ENCODE results near the gene AVPR1B. TPM values are rescaled to one million over a fixed set of nuclear protein-coding genes. Genes with fewer than 3 reads are reported as not detected.

Gene AVPR1B
- total RNA-seq, 4 donors from 2014 or later = not detected

- Histone ChIP-seq H3K27ac (no peak overlapping the region), H3K36me3 (no peaks in the 10 kb centered on the region), H3K9me3 (no peaks in the 10 kb centered on the region), H3K4me1 (no peaks in the 10 kb centered on the region), H3K4me3 (no peak overlapping the region), H3K27me3 (peaks cover 18% of the 10 kb centered on the region)
- no peak for TF ChIP-seq POLR2AphosphoS5 (IDR thresholded peaks at IDR 0.05)
- TF ChIP-seq POLR2A (IDR thresholded peaks at IDR 0.05) = no peak
- TF ChIP-seq CTCF (IDR thresholded peaks at IDR 0.05) = no peak
- no peak for TF ChIP-seq EP300 (IDR thresholded peaks at IDR 0.05)
- ATAC-seq = no peak
- WGBS, 2 donors (ENCODE audit: low coverage in 1 of 2) = 50 to 53% methylated on average over 5 to 7 of the region's 7 CpGs
These were observed 13.8 kb upstream of the AVPR1B start for GRCh38 chr1:206131037-206131436.

- Histone ChIP-seq H3K4me3 (no peak overlapping the region), H3K27ac (no peak overlapping the region), H3K36me3 (no peaks in the 10 kb centered on the region), H3K4me1 (no peaks in the 10 kb centered on the region), H3K9me3 (no peaks in the 10 kb centered on the region), H3K27me3 (peaks cover 18% of the 10 kb centered on the region)
- no peak for ATAC-seq
- TF ChIP-seq POLR2A (IDR thresholded peaks at IDR 0.05) (no peak), CTCF (IDR thresholded peaks at IDR 0.05) (no peak), EP300 (IDR thresholded peaks at IDR 0.05) (no peak), POLR2AphosphoS5 (IDR thresholded peaks at IDR 0.05) (no peak)
- 31 to 70% methylated on average over 2 to 4 of the region's 4 CpGs for WGBS, 2 donors (ENCODE audit: low coverage in 1 of 2)
These were observed 11.0 kb upstream of the AVPR1B start for GRCh38 chr1:206128196-206128595.

- Histone ChIP-seq H3K36me3 (no peaks in the 10 kb centered on the region), H3K9me3 (peaks cover 0 to 3% (median 0%) of the 10 kb centered on the region in 3 donors), H3K4me3 (no peak overlapping the region), H3K27me3 (peaks cover 18% of the 10 kb centered on the region), H3K4me1 (no peaks in the 10 kb centered on the region), H3K27ac (no peak overlapping the region)
- WGBS, 2 donors (ENCODE audit: low coverage in 1 of 2) = 90 to 98% methylated on average over 6 of the region's 9 CpGs
- ATAC-seq = no peak
- TF ChIP-seq POLR2AphosphoS5 (IDR thresholded peaks at IDR 0.05) = no peak
- no peak for TF ChIP-seq CTCF (IDR thresholded peaks at IDR 0.05)
- no peak for TF ChIP-seq POLR2A (IDR thresholded peaks at IDR 0.05)
- TF ChIP-seq EP300 (IDR thresholded peaks at IDR 0.05) = no peak
These were observed 10.1 kb upstream of the AVPR1B start for GRCh38 chr1:206127336-206127735.

GRCh38 chr1:206125346-206125745 is 8.2 kb upstream of the AVPR1B start:
- ATAC-seq = no peak
- no peak for TF ChIP-seq POLR2AphosphoS5 (IDR thresholded peaks at IDR 0.05)
- no peak for TF ChIP-seq POLR2A (IDR thresholded peaks at IDR 0.05)
- no peak for TF ChIP-seq CTCF (IDR thresholded peaks at IDR 0.05)
- TF ChIP-seq EP300 (IDR thresholded peaks at IDR 0.05) = no peak
- Histone ChIP-seq H3K27me3 (peaks cover 15% of the 10 kb centered on the region), H3K4me1 (no peaks in the 10 kb centered on the region), H3K9me3 (peaks cover 0 to 21% (median 0%) of the 10 kb centered on the region in 3 donors), H3K27ac (no peak overlapping the region), H3K36me3 (no peaks in the 10 kb centered on the region), H3K4me3 (no peak overlapping the region)
- 83 to 100% methylated on average over 1 of the region's 1 CpG for WGBS, 2 donors (ENCODE audit: low coverage in 1 of 2)

GRCh38 chr1:206122686-206123085 is 5.5 kb upstream of the AVPR1B start:
- H3K36me3 ChIP-seq = no peaks in the 10 kb centered on the region
- no peak overlapping the region for H3K27ac ChIP-seq
- TF ChIP-seq EP300 (IDR thresholded peaks at IDR 0.05) (no peak), CTCF (IDR thresholded peaks at IDR 0.05) (no peak), POLR2A (IDR thresholded peaks at IDR 0.05) (no peak), POLR2AphosphoS5 (IDR thresholded peaks at IDR 0.05) (no peak)
- H3K9me3 ChIP-seq = peaks cover 0 to 21% (median 0%) of the 10 kb centered on the region in 3 donors
- H3K27me3 ChIP-seq = peaks cover 19% of the 10 kb centered on the region
- H3K4me1 ChIP-seq = peaks cover 0 to 4% (median under 1%) of the 10 kb centered on the region in 3 donors
- ATAC-seq = no peak
- no peak overlapping the region for H3K4me3 ChIP-seq
